ENCODE data around the gene YLPM1.

YLPM1 gene

DNA sequence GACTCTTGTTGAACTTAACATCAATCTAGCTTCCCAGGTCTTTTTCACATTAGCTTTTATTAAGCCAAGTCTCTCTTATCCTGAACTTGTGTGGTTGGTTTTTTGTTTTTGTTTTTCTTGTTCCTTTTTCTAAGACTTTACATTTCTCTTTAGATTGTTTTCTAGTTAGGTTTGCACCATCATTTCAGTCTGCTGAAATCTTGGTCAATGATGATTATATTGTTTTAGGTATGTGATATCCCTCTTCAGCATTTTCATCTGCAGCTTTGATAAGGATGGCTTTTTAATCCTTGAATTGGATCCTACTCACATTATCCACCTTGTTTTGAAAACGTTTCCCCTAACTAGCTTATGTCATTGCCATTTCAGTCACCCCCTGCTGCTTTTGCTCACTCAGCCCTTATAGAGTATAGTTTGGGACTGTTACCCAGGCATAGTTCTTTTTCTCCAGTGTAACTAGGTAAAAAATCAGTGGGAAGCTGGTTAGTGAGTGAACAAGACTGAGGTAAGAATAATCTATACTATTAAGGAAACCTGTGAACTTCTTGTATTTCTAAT lies 22.0 kb downstream of the YLPM1 start:
- Histone ChIP-seq H3K9me3 (ENCODE audit: control insufficient read depth, low read length) (no peaks in the 10 kb centered on the region), H3K27me3 (replicated peaks; ENCODE audit: control insufficient read depth, insufficient read depth, low read length, poor library complexity, severe bottlenecking) (no peaks in the 10 kb centered on the region), H3K4me3 (ENCODE audit: insufficient read depth, low read depth, low read length, poor library complexity, severe bottlenecking) (no peak overlapping the region), H3K36me3 (ENCODE audit: control insufficient read depth, insufficient read depth, low read length) (peaks cover 47% of the 10 kb centered on the region), H3K4me1 (ENCODE audit: control insufficient read depth, insufficient read depth, low read length, poor library complexity, severe bottlenecking) (peaks cover 2% of the 10 kb centered on the region), H3K27ac (ENCODE audit: insufficient read depth, low read length, poor library complexity, severe bottlenecking) (no peak overlapping the region)
- no peak for DNase-seq

DNA sequence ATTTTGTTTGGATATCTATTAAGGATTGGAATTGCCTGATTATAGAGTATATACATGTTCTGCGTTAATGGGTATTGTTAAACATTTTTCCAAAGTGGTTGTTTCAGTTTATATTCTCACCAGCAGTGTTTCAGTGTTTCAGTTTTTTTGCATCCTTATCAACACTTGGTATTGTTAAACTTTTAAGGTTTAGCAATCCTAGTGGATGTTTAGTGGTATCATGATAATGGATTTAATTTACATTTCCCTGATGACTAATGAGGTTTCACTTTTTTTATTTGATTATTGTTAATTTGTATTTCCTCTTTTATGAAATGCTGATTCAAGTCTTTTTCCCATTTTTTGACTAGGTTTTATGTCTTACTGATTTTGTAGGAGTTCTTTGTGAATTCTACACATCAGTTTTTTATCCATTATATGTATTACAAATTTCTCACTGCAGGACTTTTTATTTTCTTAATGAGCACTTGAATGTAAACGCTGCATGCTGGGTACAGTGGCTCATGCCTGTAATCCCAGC lies 23.7 kb downstream of the YLPM1 start:
- Histone ChIP-seq H3K36me3 (ENCODE audit: control insufficient read depth, insufficient read depth, low read length) (peaks cover 30% of the 10 kb centered on the region), H3K27ac (ENCODE audit: insufficient read depth, low read length, poor library complexity, severe bottlenecking) (no peak overlapping the region)
- no peak for DNase-seq

DNA sequence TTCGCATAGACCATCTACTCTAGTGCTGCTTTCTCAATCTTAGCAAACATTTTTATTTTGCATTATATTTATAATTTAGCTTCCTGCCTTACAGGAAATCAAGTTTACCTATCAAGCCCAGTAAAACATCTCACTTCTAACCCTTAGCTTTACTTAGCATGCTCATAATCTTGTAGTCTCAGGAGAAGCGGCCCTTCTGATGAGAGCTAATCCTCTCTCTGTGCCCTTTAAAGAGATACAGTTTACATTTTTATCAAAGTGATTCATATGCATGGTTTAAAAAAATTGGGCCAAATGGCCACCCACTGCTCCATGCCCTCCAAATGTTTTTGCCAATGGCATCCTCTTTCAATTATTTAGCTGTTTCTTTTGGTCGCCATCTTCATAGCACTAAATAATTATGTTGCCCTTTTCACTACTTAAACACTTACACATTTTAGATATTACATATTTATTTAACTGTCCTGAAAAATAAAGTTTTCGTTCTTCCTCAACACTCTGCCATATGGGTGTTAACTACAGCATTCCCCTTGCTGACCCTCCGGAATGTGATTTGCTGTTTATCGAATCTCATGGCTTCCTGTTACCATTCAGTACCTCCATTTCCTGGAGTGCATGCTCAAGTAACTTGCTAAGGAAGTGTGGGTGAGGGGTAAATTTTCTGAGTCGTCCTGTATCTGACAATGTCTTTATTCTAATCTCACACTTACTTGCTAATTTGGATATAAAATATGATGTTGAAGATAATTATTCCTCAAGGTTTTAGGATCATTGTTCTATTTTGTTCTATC lies 29.3 kb downstream of the YLPM1 start:
- Histone ChIP-seq H3K9me3 (ENCODE audit: control insufficient read depth, low read length) (no peaks in the 10 kb centered on the region), H3K4me3 (ENCODE audit: insufficient read depth, low read depth, low read length, poor library complexity, severe bottlenecking) (peak overlapping the region; percentile 27), H3K27ac (ENCODE audit: insufficient read depth, low read length, poor library complexity, severe bottlenecking) (peak overlapping the region; percentile 3), H3K36me3 (ENCODE audit: control insufficient read depth, insufficient read depth, low read length) (peaks cover 5% of the 10 kb centered on the region), H3K27me3 (replicated peaks; ENCODE audit: control insufficient read depth, insufficient read depth, low read length, poor library complexity, severe bottlenecking) (no peaks in the 10 kb centered on the region), H3K4me1 (ENCODE audit: control insufficient read depth, insufficient read depth, low read length, poor library complexity, severe bottlenecking) (peaks cover 17% of the 10 kb centered on the region)
- no peak for DNase-seq

More for the DNA sequence above, 23.7 kb downstream of the YLPM1 start:
- Histone ChIP-seq H3K27me3 (replicated peaks; ENCODE audit: control insufficient read depth, insufficient read depth, low read length, poor library complexity, severe bottlenecking) (no peaks in the 10 kb centered on the region), H3K4me3 (ENCODE audit: insufficient read depth, low read depth, low read length, poor library complexity, severe bottlenecking) (no peak overlapping the region), H3K4me1 (ENCODE audit: control insufficient read depth, insufficient read depth, low read length, poor library complexity, severe bottlenecking) (peaks cover 6% of the 10 kb centered on the region), H3K9me3 (ENCODE audit: control insufficient read depth, low read length) (no peaks in the 10 kb centered on the region)

DNA sequence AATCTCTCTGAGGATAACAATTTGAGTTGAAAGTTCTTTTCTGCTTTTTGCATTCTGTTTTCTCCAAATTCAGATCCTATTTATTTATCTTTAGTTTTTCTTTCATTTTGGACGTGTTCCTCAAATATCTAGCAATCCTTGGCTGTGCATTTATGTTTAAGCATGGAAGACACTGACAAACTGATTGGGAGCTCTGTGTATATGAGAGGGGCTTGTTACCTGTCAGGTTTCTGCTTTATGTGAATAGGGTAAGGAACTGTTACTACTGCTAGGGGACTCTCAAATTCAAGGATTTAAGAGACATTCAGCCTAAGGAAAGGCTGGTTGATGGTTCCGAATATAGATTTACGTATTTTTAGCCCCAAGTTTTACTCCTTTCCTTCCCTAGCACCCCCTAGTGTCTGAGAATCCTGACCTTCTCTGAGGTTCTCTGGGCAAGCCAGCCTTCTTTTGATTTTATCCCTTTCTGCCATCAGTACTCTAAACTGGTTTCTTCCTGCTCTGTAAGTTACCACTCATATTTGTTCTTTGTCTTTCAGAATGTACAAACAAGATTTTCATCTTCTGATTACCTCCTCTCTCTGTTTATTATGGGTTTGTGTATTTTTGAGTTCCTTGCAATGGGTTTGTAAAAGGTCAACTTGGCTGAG lies 30.5 kb downstream of the YLPM1 start:
- no peak for DNase-seq
- Histone ChIP-seq H3K27me3 (replicated peaks; ENCODE audit: control insufficient read depth, insufficient read depth, low read length, poor library complexity, severe bottlenecking) (no peaks in the 10 kb centered on the region), H3K4me1 (ENCODE audit: control insufficient read depth, insufficient read depth, low read length, poor library complexity, severe bottlenecking) (peaks cover 17% of the 10 kb centered on the region), H3K9me3 (ENCODE audit: control insufficient read depth, low read length) (no peaks in the 10 kb centered on the region), H3K27ac (ENCODE audit: insufficient read depth, low read length, poor library complexity, severe bottlenecking) (no peak overlapping the region), H3K4me3 (ENCODE audit: insufficient read depth, low read depth, low read length, poor library complexity, severe bottlenecking) (peak overlapping the region; percentile 27), H3K36me3 (ENCODE audit: control insufficient read depth, insufficient read depth, low read length) (peaks cover 14% of the 10 kb centered on the region)

DNA sequence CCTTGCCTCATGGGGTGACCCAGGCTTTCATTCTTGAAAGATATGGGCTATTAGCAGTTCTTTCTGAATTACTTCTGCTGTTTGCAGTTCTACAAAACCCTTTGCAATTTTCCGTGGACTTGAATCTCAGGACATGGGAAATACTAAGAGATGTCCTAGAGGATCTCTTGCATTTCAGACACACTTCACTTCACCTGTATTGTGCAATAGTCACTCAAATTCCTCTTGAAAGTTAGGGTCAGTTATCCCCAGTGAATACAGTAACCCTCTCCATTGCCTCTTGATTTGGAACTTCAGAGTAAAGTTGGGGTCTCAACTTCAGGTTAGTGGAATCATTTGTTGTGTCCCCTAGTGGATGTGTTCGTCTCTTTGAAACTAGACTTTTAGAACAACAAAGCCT lies 31.8 kb downstream of the YLPM1 start:
- Histone ChIP-seq H3K27me3 (replicated peaks; ENCODE audit: control insufficient read depth, insufficient read depth, low read length, poor library complexity, severe bottlenecking) (no peaks in the 10 kb centered on the region), H3K9me3 (ENCODE audit: control insufficient read depth, low read length) (no peaks in the 10 kb centered on the region), H3K4me1 (ENCODE audit: control insufficient read depth, insufficient read depth, low read length, poor library complexity, severe bottlenecking) (peaks cover 17% of the 10 kb centered on the region), H3K36me3 (ENCODE audit: control insufficient read depth, insufficient read depth, low read length) (peaks cover 20% of the 10 kb centered on the region), H3K27ac (ENCODE audit: insufficient read depth, low read length, poor library complexity, severe bottlenecking) (no peak overlapping the region), H3K4me3 (ENCODE audit: insufficient read depth, low read depth, low read length, poor library complexity, severe bottlenecking) (no peak overlapping the region)
- no peak for DNase-seq

DNA sequence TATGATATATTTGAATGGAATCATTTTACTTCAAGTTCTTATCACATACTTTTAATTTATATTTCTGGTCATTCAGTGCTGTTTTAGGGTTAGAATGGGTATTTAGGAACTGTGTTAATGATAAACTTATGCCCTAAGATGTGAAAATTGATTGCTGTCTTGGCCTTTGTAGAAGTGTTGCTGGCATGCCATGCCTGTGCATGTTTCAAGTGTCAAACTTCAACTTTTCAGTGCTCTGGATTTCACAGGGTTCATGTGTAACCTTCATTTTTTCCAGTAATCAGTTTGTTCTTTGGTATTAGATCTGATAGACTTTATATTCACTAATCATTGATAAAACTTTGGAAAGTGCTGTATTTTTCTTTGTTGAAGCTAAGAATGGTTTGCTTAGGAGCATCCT lies 36.6 kb downstream of the YLPM1 start:
- Histone ChIP-seq H3K4me1 (ENCODE audit: control insufficient read depth, insufficient read depth, low read length, poor library complexity, severe bottlenecking) (no peaks in the 10 kb centered on the region), H3K9me3 (ENCODE audit: control insufficient read depth, low read length) (no peaks in the 10 kb centered on the region), H3K27me3 (replicated peaks; ENCODE audit: control insufficient read depth, insufficient read depth, low read length, poor library complexity, severe bottlenecking) (no peaks in the 10 kb centered on the region), H3K36me3 (ENCODE audit: control insufficient read depth, insufficient read depth, low read length) (peaks cover 40% of the 10 kb centered on the region), H3K4me3 (ENCODE audit: insufficient read depth, low read depth, low read length, poor library complexity, severe bottlenecking) (no peak overlapping the region), H3K27ac (ENCODE audit: insufficient read depth, low read length, poor library complexity, severe bottlenecking) (no peak overlapping the region)
- no peak for DNase-seq

DNA sequence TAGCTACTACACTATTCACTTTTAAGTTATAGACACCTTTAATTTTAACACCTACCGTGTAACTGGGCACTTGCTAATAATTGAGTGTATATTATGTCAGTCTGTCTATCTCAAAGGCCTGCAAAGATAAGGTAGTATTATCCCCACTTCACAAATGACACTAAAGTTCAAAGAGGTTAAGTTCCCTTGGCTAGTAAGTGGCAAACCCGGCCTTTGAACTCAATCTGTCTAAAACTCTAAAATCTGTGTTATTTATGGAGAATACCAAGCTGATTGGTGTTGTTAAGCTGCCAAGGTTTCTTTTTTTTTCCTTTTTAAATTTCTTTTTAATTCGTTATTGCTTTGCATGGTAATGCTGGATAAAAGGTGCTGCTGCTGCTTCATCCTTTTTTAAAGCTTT lies 37.7 kb downstream of the YLPM1 start:
- DNase-seq: no peak
- no peaks in the 10 kb centered on the region for H3K27me3 ChIP-seq (replicated peaks; ENCODE audit: control insufficient read depth, insufficient read depth, low read length, poor library complexity, severe bottlenecking)
- no peak overlapping the region for H3K27ac ChIP-seq (ENCODE audit: insufficient read depth, low read length, poor library complexity, severe bottlenecking)
- no peaks in the 10 kb centered on the region for H3K9me3 ChIP-seq (ENCODE audit: control insufficient read depth, low read length)
- H3K36me3 ChIP-seq (ENCODE audit: control insufficient read depth, insufficient read depth, low read length): peaks cover 40% of the 10 kb centered on the region
- no peaks in the 10 kb centered on the region for H3K4me1 ChIP-seq (ENCODE audit: control insufficient read depth, insufficient read depth, low read length, poor library complexity, severe bottlenecking)
- H3K4me3 ChIP-seq (ENCODE audit: insufficient read depth, low read depth, low read length, poor library complexity, severe bottlenecking): no peak overlapping the region

DNA sequence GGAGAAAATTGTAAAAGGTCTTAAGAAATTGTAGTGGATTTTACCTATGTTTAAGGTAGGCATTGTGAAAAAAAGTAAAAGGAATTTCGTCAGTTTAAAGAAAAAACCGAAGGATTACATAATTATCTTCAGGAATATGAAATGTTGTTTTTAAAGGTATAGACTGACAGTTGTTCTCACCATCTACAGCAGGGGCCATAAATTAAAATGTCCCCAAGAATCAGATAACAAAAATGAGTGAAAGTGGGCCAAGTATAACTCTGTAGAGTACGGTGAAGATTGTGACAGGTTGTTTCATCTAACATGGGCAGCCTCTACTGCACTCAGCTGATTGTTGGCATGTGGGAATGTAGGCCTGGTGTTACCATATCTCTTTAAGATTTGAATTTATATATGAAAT lies 38.3 kb downstream of the YLPM1 start:
- H3K36me3 ChIP-seq (ENCODE audit: control insufficient read depth, insufficient read depth, low read length): peaks cover 34% of the 10 kb centered on the region
- no peak overlapping the region for H3K4me3 ChIP-seq (ENCODE audit: insufficient read depth, low read depth, low read length, poor library complexity, severe bottlenecking)

DNA sequence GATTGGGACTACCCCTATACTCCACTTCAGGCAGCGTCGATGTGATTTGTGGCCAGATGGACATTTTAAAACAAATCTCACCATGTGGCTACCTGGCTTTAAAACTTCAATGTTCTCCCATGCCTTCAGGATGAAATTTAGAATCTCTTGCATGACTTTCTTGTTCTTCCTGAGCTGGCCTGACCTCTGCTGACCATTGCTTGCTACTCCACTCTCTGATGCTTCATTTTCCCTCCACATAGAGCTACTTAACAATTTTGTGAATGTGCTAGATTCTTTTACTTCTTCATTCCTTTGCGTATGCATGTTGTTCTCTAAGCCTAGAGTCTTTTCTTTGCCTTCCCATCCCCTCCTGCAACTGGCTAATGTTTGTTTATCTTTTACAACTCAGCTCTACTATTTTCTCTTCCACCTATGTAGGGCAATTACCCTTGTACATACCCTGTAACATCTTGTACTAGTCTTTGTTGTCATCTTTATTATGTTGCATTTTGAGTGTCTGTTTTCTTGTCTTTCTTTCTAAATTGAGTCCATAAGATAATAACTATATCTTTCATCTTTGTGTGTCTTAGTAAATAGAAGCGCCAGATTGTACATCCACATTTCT lies 41.2 kb downstream of the YLPM1 start:
- no peak overlapping the region for H3K27ac ChIP-seq (ENCODE audit: insufficient read depth, low read length, poor library complexity, severe bottlenecking)
- H3K4me3 ChIP-seq (ENCODE audit: insufficient read depth, low read depth, low read length, poor library complexity, severe bottlenecking): no peak overlapping the region
- no peak for DNase-seq
- H3K27me3 ChIP-seq (replicated peaks; ENCODE audit: control insufficient read depth, insufficient read depth, low read length, poor library complexity, severe bottlenecking): no peaks in the 10 kb centered on the region
- no peaks in the 10 kb centered on the region for H3K9me3 ChIP-seq (ENCODE audit: control insufficient read depth, low read length)
- H3K4me1 ChIP-seq (ENCODE audit: control insufficient read depth, insufficient read depth, low read length, poor library complexity, severe bottlenecking): no peaks in the 10 kb centered on the region
- peaks cover 36% of the 10 kb centered on the region for H3K36me3 ChIP-seq (ENCODE audit: control insufficient read depth, insufficient read depth, low read length)

More for the DNA sequence above, 38.3 kb downstream of the YLPM1 start:
- no peak for DNase-seq
- Histone ChIP-seq H3K27me3 (replicated peaks; ENCODE audit: control insufficient read depth, insufficient read depth, low read length, poor library complexity, severe bottlenecking) (no peaks in the 10 kb centered on the region), H3K4me1 (ENCODE audit: control insufficient read depth, insufficient read depth, low read length, poor library complexity, severe bottlenecking) (no peaks in the 10 kb centered on the region), H3K9me3 (ENCODE audit: control insufficient read depth, low read length) (no peaks in the 10 kb centered on the region), H3K27ac (ENCODE audit: insufficient read depth, low read length, poor library complexity, severe bottlenecking) (no peak overlapping the region)
